HUES6 (cell line): ENCODE measurements around the gene MED12L.

Experiments used
- H3K27ac ChIP-seq: 2 replicates; pipeline ENCODE4 v1.7.0; 2013; ENCODE audit warnings: low read depth, mild to moderate bottlenecking, low read length, inconsistent platforms
- H3K27me3 ChIP-seq: 2 replicates; pipeline ENCODE4 v1.6.1; 2013; ENCODE audit warnings: low read length; ENCODE audit not compliant: control insufficient read depth, insufficient read depth
- H3K36me3 ChIP-seq: 2 replicates; pipeline ENCODE4 v1.6.1; 2013; ENCODE audit warnings: low read length; ENCODE audit not compliant: control insufficient read depth, insufficient read depth
- H3K4me1 ChIP-seq: 2 replicates; pipeline ENCODE4 v1.6.1; 2013; ENCODE audit warnings: low read length; ENCODE audit not compliant: control insufficient read depth, insufficient read depth
- H3K4me3 ChIP-seq: 2 replicates; pipeline ENCODE4 v1.5.1; 2013; ENCODE audit warnings: low read depth, low read length
- H3K9ac ChIP-seq: one replicate; pipeline ENCODE4 v1.6.1; 2013; ENCODE audit warnings: mild to moderate bottlenecking, low read length
- H3K9me3 ChIP-seq: 2 replicates; pipeline ENCODE4 v1.6.1; 2013; ENCODE audit warnings: low read depth, low read length; ENCODE audit not compliant: control insufficient read depth, insufficient read depth

MED12L gene

GRCh38 chr3:151182349-151183079 is 97.0 kb downstream of the MED12L start:
- peaks cover 8% of the 10 kb centered on the region; the same call in 1 of the 2 replicates for H3K4me1 ChIP-seq
- H3K9ac ChIP-seq = no peak overlapping the region
- H3K27me3 ChIP-seq = no peaks in the 10 kb centered on the region
- no peaks in the 10 kb centered on the region; the same call in 1 of the 2 replicates for H3K36me3 ChIP-seq
- no peaks in the 10 kb centered on the region for H3K9me3 ChIP-seq
- no peak overlapping the region for H3K4me3 ChIP-seq
- H3K27ac ChIP-seq = no peak overlapping the region

GRCh38 chr3:151183265-151183671 is 97.8 kb downstream of the MED12L start:
- no peak overlapping the region for H3K4me3 ChIP-seq
- no peak overlapping the region for H3K27ac ChIP-seq
- H3K9me3 ChIP-seq = no peaks in the 10 kb centered on the region
- no peak overlapping the region for H3K9ac ChIP-seq
- no peaks in the 10 kb centered on the region for H3K27me3 ChIP-seq
- peaks cover 5% of the 10 kb centered on the region; the same call in 1 of the 2 replicates for H3K4me1 ChIP-seq
- H3K36me3 ChIP-seq = no peaks in the 10 kb centered on the region; the same call in 1 of the 2 replicates

DNA sequence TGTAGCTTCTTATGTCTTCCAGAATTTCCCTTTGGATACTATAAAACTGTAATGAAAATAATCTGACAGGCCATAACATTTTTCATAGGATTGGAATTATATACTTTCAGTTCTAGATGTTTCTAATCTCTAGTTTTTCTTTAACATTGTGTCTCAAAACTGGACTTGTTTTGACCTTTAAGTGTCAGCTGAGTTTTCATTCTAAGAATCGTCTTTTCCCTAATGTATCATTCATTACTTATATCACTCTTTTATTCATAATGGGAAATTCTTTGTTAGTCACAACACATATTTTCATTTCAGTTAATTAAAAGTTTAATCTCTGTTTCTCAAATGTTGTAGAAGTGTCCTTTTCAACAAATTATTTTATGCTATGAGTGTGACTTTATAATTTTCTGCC is 105.6 kb downstream of the MED12L start:
- H3K27me3 ChIP-seq = no peaks in the 10 kb centered on the region
- H3K27ac ChIP-seq = no peak overlapping the region
- no peaks in the 10 kb centered on the region for H3K9me3 ChIP-seq
- peaks cover 10% of the 10 kb centered on the region for H3K36me3 ChIP-seq
- no peak overlapping the region for H3K4me3 ChIP-seq
- no peaks in the 10 kb centered on the region for H3K4me1 ChIP-seq
- no peak overlapping the region for H3K9ac ChIP-seq

- H3K4me3 ChIP-seq = no peak overlapping the region
- H3K36me3 ChIP-seq = peaks cover 10% of the 10 kb centered on the region
- H3K9ac ChIP-seq = no peak overlapping the region
- H3K27me3 ChIP-seq = no peaks in the 10 kb centered on the region
- H3K9me3 ChIP-seq = no peaks in the 10 kb centered on the region
- no peaks in the 10 kb centered on the region for H3K4me1 ChIP-seq
- H3K27ac ChIP-seq = no peak overlapping the region
Observed at GRCh38 chr3:151192545-151192944, 107.1 kb downstream of the MED12L start.

- H3K9ac ChIP-seq = no peak overlapping the region
- peaks cover 6% of the 10 kb centered on the region for H3K36me3 ChIP-seq
- H3K9me3 ChIP-seq = no peaks in the 10 kb centered on the region
- no peak overlapping the region for H3K4me3 ChIP-seq
- no peaks in the 10 kb centered on the region for H3K27me3 ChIP-seq
- H3K4me1 ChIP-seq = no peaks in the 10 kb centered on the region
- no peak overlapping the region for H3K27ac ChIP-seq
Observed at GRCh38 chr3:151195826-151196225, 110.4 kb downstream of the MED12L start.

DNA sequence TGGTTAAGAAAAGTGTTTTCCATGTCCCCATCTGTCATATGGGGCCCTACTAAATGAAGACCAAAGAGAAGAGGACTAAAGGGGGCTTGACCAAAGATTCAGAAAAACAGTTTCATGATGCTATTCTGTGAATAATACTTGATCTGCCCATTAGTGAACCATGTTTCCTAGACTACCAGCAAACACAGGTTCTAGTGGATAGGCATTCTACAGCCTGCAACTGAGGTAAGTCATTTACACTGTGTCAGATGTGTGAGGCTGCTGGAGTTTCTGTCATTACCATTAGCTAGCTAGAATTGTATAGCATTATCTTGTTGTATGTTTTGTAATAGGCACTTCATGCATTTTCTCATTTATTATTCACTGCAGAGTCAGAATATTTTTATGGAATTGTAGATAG is 111.0 kb downstream of the MED12L start:
- Histone ChIP-seq H3K36me3 (peaks cover 5% of the 10 kb centered on the region), H3K4me1 (no peaks in the 10 kb centered on the region), H3K4me3 (no peak overlapping the region), H3K9ac (no peak overlapping the region), H3K27ac (no peak overlapping the region), H3K9me3 (no peaks in the 10 kb centered on the region), H3K27me3 (no peaks in the 10 kb centered on the region)

DNA sequence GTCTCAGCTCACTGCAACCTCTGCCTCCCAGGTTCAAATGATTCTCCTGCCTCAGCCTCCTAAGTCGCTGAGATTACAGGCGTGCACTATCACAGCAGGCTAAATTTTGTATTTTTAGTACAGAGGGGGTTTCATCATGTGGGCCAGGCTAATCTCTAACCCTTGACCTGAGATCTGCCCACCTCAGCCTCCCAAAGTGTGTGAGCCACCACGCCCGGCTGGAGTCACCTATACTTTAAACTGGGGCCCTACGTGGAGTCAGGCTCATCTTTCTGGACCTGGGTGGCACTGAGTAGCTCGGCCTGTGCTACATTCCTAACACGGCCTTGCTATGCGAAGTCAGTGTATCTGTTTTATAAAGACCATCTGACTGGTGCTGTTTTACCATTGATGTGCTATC is 111.8 kb downstream of the MED12L start:
- Histone ChIP-seq H3K27me3 (no peaks in the 10 kb centered on the region), H3K4me3 (no peak overlapping the region)

GRCh38 chr3:151197981-151198767 is 112.7 kb downstream of the MED12L start:
- Histone ChIP-seq H3K4me3 (no peak overlapping the region), H3K36me3 (no peaks in the 10 kb centered on the region; the same call in 1 of the 2 replicates), H3K9me3 (no peaks in the 10 kb centered on the region), H3K27me3 (no peaks in the 10 kb centered on the region), H3K4me1 (no peaks in the 10 kb centered on the region), H3K27ac (no peak overlapping the region), H3K9ac (no peak overlapping the region)

More for the DNA sequence above, 111.8 kb downstream of the MED12L start:
- no peak overlapping the region for H3K27ac ChIP-seq
- no peaks in the 10 kb centered on the region for H3K9me3 ChIP-seq
- H3K36me3 ChIP-seq = peaks cover 5% of the 10 kb centered on the region
- H3K9ac ChIP-seq = no peak overlapping the region
- H3K4me1 ChIP-seq = no peaks in the 10 kb centered on the region

DNA sequence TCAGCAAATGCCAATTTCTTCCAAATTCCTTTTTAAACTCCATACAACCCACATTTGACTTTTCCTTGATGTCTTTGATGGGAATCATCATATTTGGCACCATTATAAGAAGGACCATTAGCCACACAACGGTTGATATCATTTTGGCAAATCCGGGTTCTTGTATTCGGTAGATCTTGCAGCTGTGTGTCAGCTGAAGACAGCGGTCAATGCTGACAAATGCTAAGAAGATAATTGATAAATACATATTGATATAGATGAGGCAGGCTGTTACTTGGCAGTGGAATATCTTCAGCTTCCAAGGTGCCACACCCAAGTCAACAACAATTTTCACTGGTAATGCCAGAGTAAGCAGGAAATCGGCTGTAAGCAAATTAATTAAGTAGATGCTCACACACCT is 113.4 kb downstream of the MED12L start:
- Histone ChIP-seq H3K9ac (no peak overlapping the region), H3K4me1 (no peaks in the 10 kb centered on the region)

GRCh38 chr3:151199554-151200438 is 114.3 kb downstream of the MED12L start:
- Histone ChIP-seq H3K36me3 (no peaks in the 10 kb centered on the region), H3K9me3 (no peaks in the 10 kb centered on the region), H3K27me3 (no peaks in the 10 kb centered on the region), H3K4me1 (no peaks in the 10 kb centered on the region), H3K27ac (no peak overlapping the region), H3K9ac (no peak overlapping the region), H3K4me3 (no peak overlapping the region)

More for the DNA sequence above, 113.4 kb downstream of the MED12L start:
- Histone ChIP-seq H3K27me3 (no peaks in the 10 kb centered on the region), H3K27ac (no peak overlapping the region), H3K36me3 (no peaks in the 10 kb centered on the region), H3K4me3 (no peak overlapping the region), H3K9me3 (no peaks in the 10 kb centered on the region)
